Neural cell (in vitro differentiated cells): ENCODE measurements around the gene FOXC2.

ENCODE experiments used
- CTCF ChIP-seq: fragments of 450-650 bp; IDR thresholded peaks from 2 replicates; pipeline ENCODE4 v1.5.1; 2014; ENCODE audit warnings: antibody characterized with exemption, mild to moderate bottlenecking, moderate library complexity; ENCODE audit not compliant: poor library complexity, severe bottlenecking
- EP300 ChIP-seq: fragments of 450-650 bp; conservative IDR thresholded peaks from 2 replicates; pipeline ENCODE4 v1.6.1; 2014; ENCODE audit warnings: antibody characterized with exemption, mild to moderate bottlenecking, moderate library complexity; ENCODE audit not compliant: poor library complexity, severe bottlenecking
- EZH2 ChIP-seq: fragments of 200-600, 300-800 bp; shearing (Covaris generic), sonication (generic); IDR thresholded peaks from 2 replicates; pipeline ENCODE4 v1.6.1; 2014; ENCODE audit warnings: antibody characterized with exemption, low read length, borderline replicate concordance, mild to moderate bottlenecking; ENCODE audit not compliant: insufficient read depth, poor library complexity, severe bottlenecking
- MXI1 ChIP-seq: fragments of 450-650 bp; conservative IDR thresholded peaks from 2 replicates; pipeline ENCODE4 v1.6.1; 2014; ENCODE audit warnings: antibody characterized with exemption, mild to moderate bottlenecking; ENCODE audit not compliant: poor library complexity, severe bottlenecking
- POLR2AphosphoS5 ChIP-seq: IDR thresholded peaks from 2 replicates; pipeline ENCODE4 v1.6.1; 2012
- RAD21 ChIP-seq: fragments of 450-650 bp; conservative IDR thresholded peaks from 2 replicates; pipeline ENCODE4 v1.6.1; 2014; ENCODE audit warnings: antibody characterized with exemption, mild to moderate bottlenecking, moderate library complexity
- REST ChIP-seq: IDR thresholded peaks from 2 replicates; pipeline ENCODE4 v1.6.1; 2012; ENCODE audit warnings: borderline replicate concordance
- TAF1 ChIP-seq: IDR thresholded peaks from 2 replicates; pipeline ENCODE4 v1.6.1; 2012; ENCODE audit warnings: low read depth

- TF ChIP-seq EP300 (no peak), POLR2AphosphoS5 (no peak), CTCF (no peak), RAD21 (no peak), EZH2 (no peak), REST (no peak), TAF1 (no peak), MXI1 (no peak)
These were observed 31.6 kb upstream of the FOXC2 start for GRCh38 chr16:86534779-86535615.
